Cerebellar nuclear complex (tissue), 1 donor: ENCODE data around the gene IRF5.

Source experiments
- DNase-seq, 2 experiments: peaks; one replicate each; lab custom pipeline; 2025; lab: John Stamatoyannopoulos, UW

IRF5 gene

GRCh38 chr7:128921866-128922440 is 15.8 kb upstream of the IRF5 start:
- DNase-seq = no peak

- DNase-seq = no peak
These were observed 15.0 kb upstream of the IRF5 start for GRCh38 chr7:128922496-128923410.

- no peak for DNase-seq
These were observed 14.3 kb upstream of the IRF5 start for GRCh38 chr7:128923411-128923800.

- no peak for DNase-seq
These were observed 12.8 kb upstream of the IRF5 start for GRCh38 chr7:128924707-128925588.

- no peak for DNase-seq
These were observed 9.4 kb upstream of the IRF5 start for GRCh38 chr7:128928159-128928813.

- no peak for DNase-seq
These were observed 8.6 kb upstream of the IRF5 start for GRCh38 chr7:128928882-128929788.

GRCh38 chr7:128931190-128931798 is 6.4 kb upstream of the IRF5 start:
- no peak for DNase-seq

GRCh38 chr7:128931965-128932861 is 5.5 kb upstream of the IRF5 start:
- DNase-seq = no peak

GRCh38 chr7:128932862-128933179 is 4.9 kb upstream of the IRF5 start:
- DNase-seq = no peak

GRCh38 chr7:128933180-128933891 is 4.4 kb upstream of the IRF5 start:
- no peak for DNase-seq

GRCh38 chr7:128934361-128935341 is 3.1 kb upstream of the IRF5 start:
- no peak for DNase-seq

GRCh38 chr7:128935342-128935730 is 2.4 kb upstream of the IRF5 start:
- no peak for DNase-seq

- no peak for DNase-seq
These were observed 929 bp upstream of the IRF5 start for GRCh38 chr7:128936798-128937197.

- no peak for DNase-seq
These were observed 468 bp upstream of the IRF5 start for GRCh38 chr7:128937271-128937646.

- no peak for DNase-seq
These were observed 882 bp downstream of the IRF5 start for GRCh38 chr7:128938544-128939074.

GRCh38 chr7:128939075-128939860 is 1.5 kb downstream of the IRF5 start:
- DNase-seq = no peak
